GM19238 (cell line): Measurements from ENCODE around the gene DPH1.
"Not testable (repeated sequence)": the region's sequence is repeated elsewhere in the genome, so short reads cannot be mapped to it uniquely, and the experiment has no call there.

Source experiments
- DNase-seq: peaks from one replicate; pipeline ENCODE4 v3.0.0; 2011; ENCODE audit warnings: low spot score; ENCODE audit not compliant: insufficient read length

DPH1 gene

GRCh38 chr17:2008332-2009126 lies 21.4 kb upstream of the DPH1 start:
- no peak for DNase-seq

DNA sequence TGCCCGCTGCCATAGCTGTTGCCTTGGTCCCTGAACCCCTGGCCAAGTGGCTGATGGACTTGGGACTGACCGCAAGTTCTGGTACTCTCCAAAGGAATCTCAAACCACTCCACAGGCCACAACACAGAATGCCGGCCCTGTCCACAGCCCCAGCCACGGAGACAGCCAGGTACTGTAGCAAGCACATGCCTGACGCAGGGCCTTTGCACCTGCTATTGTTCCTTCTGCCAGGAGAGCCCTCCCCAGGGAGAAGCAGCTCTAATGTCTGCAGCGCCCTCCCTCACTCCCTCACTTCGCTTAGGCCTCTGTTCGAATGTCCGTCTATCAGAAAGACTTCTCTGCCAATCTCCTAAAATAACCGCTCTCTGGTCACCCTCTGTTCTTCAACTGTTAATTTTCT lies 20.2 kb upstream of the DPH1 start:
- DNase-seq = no peak

- no peak for DNase-seq
These were observed 18.3 kb upstream of the DPH1 start for GRCh38 chr17:2011411-2012371.

DNA sequence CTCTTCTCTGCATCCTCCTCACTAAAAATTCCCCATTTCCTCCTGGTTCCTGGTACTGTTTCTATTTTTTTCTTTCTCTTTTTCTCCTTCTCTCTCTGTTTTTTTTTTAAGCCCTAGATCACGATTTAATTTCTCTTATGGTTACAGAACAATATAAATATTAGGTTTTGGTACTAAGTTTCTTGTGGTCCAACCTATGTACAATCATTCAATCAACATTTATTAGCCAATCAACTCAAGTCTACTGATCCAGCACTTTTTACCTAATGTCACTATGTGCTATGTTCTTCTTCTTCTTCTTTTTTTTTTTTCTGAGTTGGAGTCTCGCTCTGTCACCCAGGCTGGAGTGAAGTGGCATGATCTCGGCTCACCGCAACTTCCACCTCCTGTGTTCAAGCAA lies 17.5 kb upstream of the DPH1 start:
- DNase-seq = no peak

DNA sequence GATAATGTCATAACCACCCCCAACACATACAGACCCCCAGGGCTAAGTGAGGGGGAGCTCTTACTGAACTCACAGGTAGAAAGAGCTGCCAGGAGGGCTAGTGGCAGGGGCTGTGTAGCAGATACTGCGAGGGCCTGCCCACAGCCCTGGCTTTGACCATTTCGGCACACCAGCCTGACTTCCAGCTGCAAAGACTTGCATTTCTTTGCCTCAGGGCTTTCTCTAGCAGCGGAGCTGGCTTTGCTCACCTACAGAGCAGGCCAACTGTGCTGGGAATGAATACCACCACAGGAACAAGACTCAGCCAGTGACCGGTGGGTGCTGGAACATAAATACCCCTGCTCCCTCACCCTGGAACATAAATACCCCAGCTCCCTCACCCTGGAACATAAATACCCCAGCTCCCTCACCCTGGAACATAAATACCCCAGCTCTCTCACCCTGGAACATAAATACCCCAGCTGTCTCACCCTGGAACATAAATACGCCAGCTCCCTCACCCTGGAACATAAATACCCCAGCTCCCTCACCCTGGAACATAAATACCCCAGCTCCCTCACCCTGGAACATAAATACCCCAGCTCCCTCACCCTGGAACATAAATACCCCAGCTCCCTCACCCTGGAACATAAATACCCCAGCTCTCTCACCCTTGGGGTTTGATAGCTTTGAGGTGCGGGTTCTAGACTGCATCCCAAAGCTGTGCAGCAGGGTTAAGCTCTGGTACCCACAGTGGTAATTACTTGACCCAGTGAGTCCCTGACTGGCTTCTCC lies 16.5 kb upstream of the DPH1 start:
- not testable (repeated sequence) for DNase-seq

- DNase-seq = no peak
These were observed 16.0 kb upstream of the DPH1 start for GRCh38 chr17:2013994-2014317.

DNA sequence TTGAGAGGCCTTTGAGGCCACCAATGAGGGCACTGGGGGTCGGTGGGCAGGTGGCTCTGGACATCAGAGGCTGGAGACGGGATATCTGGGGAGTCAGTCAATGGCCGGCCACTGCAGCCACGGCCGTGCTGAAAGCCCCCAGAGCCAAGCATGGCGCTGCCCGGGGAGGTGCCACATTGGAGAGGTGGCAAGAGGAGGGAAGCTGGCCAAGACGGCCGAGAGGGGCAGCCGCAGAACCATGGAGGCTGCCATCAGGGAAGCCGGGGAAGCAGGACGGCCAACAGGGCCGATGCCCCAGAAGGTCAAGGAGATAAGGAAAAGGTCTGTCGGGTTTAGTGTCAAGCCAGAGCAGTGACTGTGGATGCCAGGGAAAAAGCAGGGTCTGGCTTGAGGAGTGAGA lies 14.6 kb upstream of the DPH1 start:
- no peak for DNase-seq

GRCh38 chr17:2016494-2016893 lies 13.5 kb upstream of the DPH1 start:
- no peak for DNase-seq

DNA sequence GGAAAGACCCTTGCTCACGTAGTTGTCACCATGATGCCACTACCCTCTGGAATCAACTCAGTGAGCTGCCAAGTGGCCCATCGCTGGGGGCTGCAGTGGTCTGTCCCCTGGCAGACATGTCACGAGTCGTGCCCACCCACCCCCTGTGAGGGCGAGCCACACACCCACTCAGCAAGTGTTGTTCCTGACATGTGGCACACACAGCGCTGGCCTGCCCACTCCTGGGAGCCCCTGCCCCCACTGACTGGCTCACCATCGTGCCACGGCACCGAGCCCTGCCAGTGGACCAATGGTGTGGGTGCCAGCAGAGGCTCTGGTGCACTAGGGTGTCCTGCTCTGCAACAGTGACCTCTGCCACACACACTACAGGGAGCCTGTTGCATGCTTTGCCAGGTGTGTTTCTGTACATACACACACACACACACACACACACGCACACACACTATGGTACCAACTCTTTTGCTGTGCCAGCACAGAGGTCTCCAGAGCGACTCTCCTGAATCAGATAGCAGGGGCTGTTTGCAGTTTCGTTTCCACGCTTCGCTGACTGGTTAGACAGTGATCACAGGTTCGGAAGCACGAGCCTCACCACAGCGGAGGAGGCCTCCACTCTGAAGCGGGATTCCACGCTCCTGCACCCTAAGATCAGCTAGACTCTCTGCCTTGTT lies 12.5 kb upstream of the DPH1 start:
- no peak for DNase-seq

- DNase-seq = no peak
These were observed 11.0 kb upstream of the DPH1 start for GRCh38 chr17:2018716-2019510.

GRCh38 chr17:2019723-2020122 lies 10.2 kb upstream of the DPH1 start:
- DNase-seq = no peak

GRCh38 chr17:2020721-2021120 lies 9.2 kb upstream of the DPH1 start:
- no peak for DNase-seq

DNA sequence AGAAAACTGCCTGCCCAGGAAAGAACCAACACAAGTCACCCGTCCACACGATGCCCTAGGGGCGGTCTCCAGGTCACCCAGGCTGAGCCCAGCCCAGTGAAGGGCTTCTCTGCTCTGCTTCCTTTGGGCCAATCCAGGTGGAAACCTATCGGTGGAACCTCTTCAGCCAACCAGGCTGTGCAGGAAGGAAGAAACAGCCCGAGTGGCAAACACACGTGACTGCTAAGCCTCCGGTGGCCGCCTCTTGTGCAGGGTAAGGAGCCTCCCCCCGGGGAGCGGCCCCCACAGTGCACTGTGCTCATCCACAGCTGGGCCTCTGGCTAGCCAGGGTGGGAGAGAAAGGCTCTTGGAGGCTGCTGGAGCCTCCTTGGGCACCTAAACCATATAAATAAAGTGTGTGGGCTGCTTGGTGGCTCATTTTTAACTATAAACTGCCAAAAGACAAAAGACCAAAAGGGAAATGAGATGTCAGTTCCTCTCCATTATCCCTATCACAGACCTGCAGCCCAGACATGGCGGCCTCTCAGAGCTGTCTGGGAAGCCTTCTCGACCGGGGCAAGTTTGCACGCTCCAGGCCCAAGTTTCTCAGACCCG lies 7.2 kb upstream of the DPH1 start:
- DNase-seq = no peak

GRCh38 chr17:2023256-2023655 lies 6.7 kb upstream of the DPH1 start:
- DNase-seq = no peak

GRCh38 chr17:2023692-2024571 lies 6.0 kb upstream of the DPH1 start:
- DNase-seq = no peak

DNA sequence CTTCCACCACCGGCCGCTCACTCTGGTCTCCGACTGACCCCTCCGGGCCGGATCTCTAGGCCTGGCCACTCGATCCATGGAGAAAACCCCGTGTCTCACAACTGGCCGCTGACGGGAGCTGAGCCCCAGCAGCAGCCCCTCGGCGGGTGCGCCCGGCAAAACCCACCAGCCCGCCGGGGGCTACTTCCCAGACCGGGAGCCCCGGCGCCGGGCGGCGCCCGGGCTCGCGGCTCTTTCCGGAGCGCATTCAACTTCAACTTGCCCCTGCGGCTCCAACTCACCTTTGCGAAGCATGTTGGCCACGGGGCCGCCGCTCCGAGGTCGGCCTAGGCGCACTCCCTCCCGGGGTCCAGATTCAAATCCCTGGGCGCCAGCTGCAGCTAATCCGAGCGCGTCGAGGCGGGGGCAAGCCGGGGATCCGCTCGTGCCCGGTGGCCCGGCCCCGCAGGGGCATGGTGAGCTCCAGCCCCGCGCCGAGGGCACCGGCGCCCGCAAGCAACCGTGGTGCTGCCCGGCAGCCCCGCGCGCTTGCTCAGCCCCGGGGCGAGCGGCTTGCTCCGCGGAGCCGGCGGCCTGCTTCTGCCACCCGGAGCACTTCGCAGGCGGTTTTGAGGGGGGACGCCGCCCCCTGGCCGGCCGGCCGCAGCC lies 5.3 kb upstream of the DPH1 start:
- DNase-seq = no peak

- DNase-seq = no peak
These were observed 4.7 kb upstream of the DPH1 start, which contains the start of gene RTN4RL1 for GRCh38 chr17:2025220-2025621. Gene RTN4RL1, minus strand, starts transcription at chr17:2025334. Its CDS starts 469 bp downstream, at chr17:2024865.

DNA sequence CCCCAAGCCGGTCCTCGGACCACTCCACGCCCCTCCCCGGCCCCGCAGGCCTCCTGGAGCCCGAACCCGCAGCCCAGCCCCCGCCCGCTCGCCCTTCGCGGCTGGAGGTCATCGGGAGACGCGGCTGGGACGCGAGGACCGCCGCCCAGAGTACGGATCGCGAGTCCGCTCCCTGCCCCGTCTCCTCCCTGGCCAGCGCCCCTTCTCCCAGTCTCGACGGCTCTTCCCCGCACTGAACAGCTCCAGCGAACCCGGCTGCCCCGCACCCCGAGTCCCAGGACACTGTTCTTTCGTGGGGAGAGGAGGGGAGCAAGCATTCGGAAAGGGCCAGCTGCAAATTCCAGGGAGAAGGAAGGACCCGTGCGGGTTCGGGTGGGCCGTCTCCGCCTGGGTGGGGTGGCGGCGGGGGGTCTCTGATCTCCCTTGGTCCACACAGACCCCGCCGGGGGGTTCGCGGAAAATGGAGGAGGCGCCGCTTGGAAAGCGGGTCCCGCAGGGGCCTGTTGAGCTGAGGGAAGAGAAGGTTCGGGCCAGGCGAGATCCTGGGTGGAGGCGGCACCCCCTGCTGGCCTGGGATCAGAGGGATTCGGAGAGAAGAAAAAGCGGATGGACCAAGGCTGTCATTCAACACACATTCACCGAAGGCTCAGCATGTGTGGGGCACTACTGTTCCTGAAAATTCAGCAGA lies 4.2 kb upstream of the DPH1 start:
- no peak for DNase-seq
